OCI-LY7 (cell line): ENCODE results near the gene ARHGAP26. TPM values are rescaled to one million over a fixed set of nuclear protein-coding genes. Genes with fewer than 3 reads are reported as not detected.

ENCODE experiments used
- BruUV-seq: library from RNA; stranded (reverse); fragments of 400-500 nt; replicated peaks from 2 replicates; lab custom pipeline; 2021; lab: Mats Ljungman, UMichigan
- CTCF ChIA-PET: fragments of 300-600 bp; sonication (Branson Sonifier 250); formaldehyde crosslinking; loops from one replicate; lab custom pipeline; 2022; ENCODE audit warnings: antibody characterized with exemption; ENCODE audit not compliant: unreplicated experiment; lab: Charles Lee
- POLR2A ChIA-PET: fragments of 300-600 bp; sonication (Branson Sonifier 250); formaldehyde crosslinking; loops from one replicate; lab custom pipeline; 2022; ENCODE audit warnings: antibody characterized with exemption; lab: Charles Lee
- DNase-seq: peaks from one replicate; pipeline ENCODE4 v3.0.0-alpha.2; 2015; ENCODE audit warnings: low spot score
- H2AFZ ChIP-seq: fragments of 200-600 bp; sonication (generic), shearing (Covaris generic); 2 replicates; pipeline ENCODE4 v1.6.1; 2014; ENCODE audit warnings: mild to moderate bottlenecking, antibody characterized with exemption, low read length, moderate library complexity
- H3K27ac ChIP-seq: fragments of 200-600 bp; sonication (generic); 2 replicates; pipeline ENCODE4 v1.5.1; 2014; ENCODE audit warnings: mixed run types, low read depth, mild to moderate bottlenecking, moderate library complexity, low read length, inconsistent platforms; ENCODE audit not compliant: poor library complexity, severe bottlenecking
- H3K36me3 ChIP-seq: fragments of 200-600 bp; sonication (generic); 2 replicates; pipeline ENCODE4 v1.6.1; 2014; ENCODE audit warnings: mild to moderate bottlenecking, antibody characterized with exemption, low read length, moderate library complexity, mixed read lengths; ENCODE audit not compliant: insufficient read depth
- H3K4me1 ChIP-seq: fragments of 200-600 bp; sonication (generic); 2 replicates; pipeline ENCODE4 v1.5.1; 2014; ENCODE audit warnings: mild to moderate bottlenecking, low read length; ENCODE audit not compliant: insufficient read depth, poor library complexity, severe bottlenecking
- H3K4me2 ChIP-seq: fragments of 200-600 bp; sonication (generic); 2 replicates; pipeline ENCODE4 v1.6.1; 2014; ENCODE audit warnings: mild to moderate bottlenecking, low read length
- H3K4me3 ChIP-seq: fragments of 200-600 bp; sonication (generic); 2 replicates; pipeline ENCODE4 v1.5.1; 2014; ENCODE audit warnings: mild to moderate bottlenecking, low read depth, low read length; ENCODE audit not compliant: poor library complexity, severe bottlenecking
- H3K79me2 ChIP-seq: fragments of 200-600 bp; sonication (generic); 2 replicates; pipeline ENCODE4 v1.6.1; 2016; ENCODE audit warnings: low read depth, mild to moderate bottlenecking, low read length, moderate library complexity, mixed read lengths; ENCODE audit not compliant: insufficient read depth
- H3K9me2 ChIP-seq: fragments of 200-600 bp; sonication (generic); 2 replicates; pipeline ENCODE4 v1.6.1; 2016; ENCODE audit warnings: mild to moderate bottlenecking, low read length, mixed read lengths; ENCODE audit not compliant: insufficient read depth
- H3K9me3 ChIP-seq: fragments of 200-600 bp; sonication (generic); 2 replicates; pipeline ENCODE4 v1.6.1; 2014; ENCODE audit warnings: mild to moderate bottlenecking, mixed run types, low read length, mixed read lengths
- H4K20me1 ChIP-seq: fragments of 200-600 bp; sonication (generic); 2 replicates; pipeline ENCODE4 v1.6.1; 2014; ENCODE audit warnings: mild to moderate bottlenecking, antibody characterized with exemption, low read length, moderate library complexity, mixed read lengths; ENCODE audit not compliant: insufficient read depth
- EZH2phosphoT487 ChIP-seq: fragments of 200-600 bp; sonication (generic); IDR thresholded peaks from 2 replicates; pipeline ENCODE4 v1.6.1; 2018; ENCODE audit warnings: low read depth, borderline replicate concordance, mild to moderate bottlenecking, mixed run types, antibody characterized with exemption, low read length, moderate library complexity, mixed read lengths
- intact Hi-C: fragments of 100-400 bp; cut with micrococcal nuclease; formaldehyde crosslinking; loops from one replicate; pipeline ENCODE4 v1.10.0; 2022; ENCODE audit not compliant: unreplicated experiment
- total RNA-seq, 2 experiments: library from RNA; depleted of rRNA in 1 of 2; stranded (reverse); fragments of >200 nt in 1 of 2; shearing (Covaris generic) in 1 of 2; gene quantifications; 2 replicates each; pipeline ENCODE4 v1.2.3, GENCODE V29; 2014 to 2022
- TF ChIP-seq, protein P1 (sequence below): fragments of 200-600 bp; sonication (generic); conservative IDR thresholded peaks from 2 replicates; pipeline ENCODE4 v1.5.1; 2014; ENCODE audit warnings: mild to moderate bottlenecking, antibody characterized with exemption, low read length, moderate library complexity, mixed read lengths

Gene ARHGAP26
- total RNA-seq, 2 experiments from 2014 or later, result 7.0 to 19.1 TPM

DNA sequence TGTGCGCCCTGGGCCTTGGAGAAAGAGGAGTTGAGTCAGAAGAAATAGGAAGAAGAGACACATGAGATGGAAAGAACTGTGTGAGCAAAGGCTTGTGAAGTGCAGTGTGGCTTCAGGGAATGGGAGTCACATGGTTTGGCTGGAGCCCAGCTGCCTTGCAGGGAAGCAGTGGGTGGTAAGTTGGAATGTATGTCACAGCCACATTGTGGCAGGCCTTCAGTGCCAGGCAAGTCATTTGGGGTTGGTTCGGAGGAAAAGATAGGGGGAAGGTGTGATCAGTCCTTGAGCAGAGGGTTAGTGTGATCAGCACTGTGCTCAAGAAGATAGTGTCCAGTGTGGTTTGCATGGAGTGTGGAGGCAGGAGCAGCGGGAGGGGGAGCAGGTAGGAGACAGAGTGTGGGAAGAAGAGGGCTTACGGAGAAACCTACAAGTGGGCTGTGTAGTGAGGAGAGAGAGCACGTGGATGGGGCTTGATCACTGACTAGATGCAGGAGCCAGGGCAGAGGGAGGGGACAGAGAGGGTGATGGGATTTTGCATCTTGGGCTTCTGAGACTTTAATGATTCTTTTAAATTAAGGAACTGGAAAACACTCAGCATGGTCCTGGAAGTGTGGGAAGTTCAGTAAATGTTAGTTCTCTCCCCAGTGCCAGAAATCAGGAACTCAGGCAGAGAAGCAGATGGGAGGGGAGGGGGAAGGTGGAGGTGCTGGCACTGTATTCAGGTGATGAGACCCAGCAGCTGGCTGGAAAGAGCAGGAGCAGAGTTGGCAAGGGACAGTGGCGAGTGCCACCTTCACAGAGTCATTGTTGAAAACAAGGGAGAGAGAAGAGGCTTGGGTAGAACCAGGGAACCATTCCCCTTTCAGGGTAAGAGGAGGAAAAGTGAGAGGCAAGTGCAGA is 46.6 kb downstream of the ARHGAP26 start:
- no peaks in the 10 kb centered on the region for H3K4me1 ChIP-seq
- BruUV-seq, result no TSS peak
- no peak overlapping the region for H2AFZ ChIP-seq
- H3K27ac ChIP-seq, result no peak overlapping the region
- H3K36me3 ChIP-seq, result no peaks in the 10 kb centered on the region
- POLR2A ChIA-PET, result no interaction called here
- no peak overlapping the region for H3K4me3 ChIP-seq
- H3K79me2 ChIP-seq, result no peaks in the 10 kb centered on the region
- TF ChIP-seq, protein P1, sequence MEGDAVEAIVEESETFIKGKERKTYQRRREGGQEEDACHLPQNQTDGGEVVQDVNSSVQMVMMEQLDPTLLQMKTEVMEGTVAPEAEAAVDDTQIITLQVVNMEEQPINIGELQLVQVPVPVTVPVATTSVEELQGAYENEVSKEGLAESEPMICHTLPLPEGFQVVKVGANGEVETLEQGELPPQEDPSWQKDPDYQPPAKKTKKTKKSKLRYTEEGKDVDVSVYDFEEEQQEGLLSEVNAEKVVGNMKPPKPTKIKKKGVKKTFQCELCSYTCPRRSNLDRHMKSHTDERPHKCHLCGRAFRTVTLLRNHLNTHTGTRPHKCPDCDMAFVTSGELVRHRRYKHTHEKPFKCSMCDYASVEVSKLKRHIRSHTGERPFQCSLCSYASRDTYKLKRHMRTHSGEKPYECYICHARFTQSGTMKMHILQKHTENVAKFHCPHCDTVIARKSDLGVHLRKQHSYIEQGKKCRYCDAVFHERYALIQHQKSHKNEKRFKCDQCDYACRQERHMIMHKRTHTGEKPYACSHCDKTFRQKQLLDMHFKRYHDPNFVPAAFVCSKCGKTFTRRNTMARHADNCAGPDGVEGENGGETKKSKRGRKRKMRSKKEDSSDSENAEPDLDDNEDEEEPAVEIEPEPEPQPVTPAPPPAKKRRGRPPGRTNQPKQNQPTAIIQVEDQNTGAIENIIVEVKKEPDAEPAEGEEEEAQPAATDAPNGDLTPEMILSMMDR, result no peak
- TF ChIP-seq EZH2phosphoT487, result no peak
- H4K20me1 ChIP-seq, result no peaks in the 10 kb centered on the region
- intact Hi-C loops, result no loop called here
- DNase-seq, result no peak
- no peaks in the 10 kb centered on the region for H3K9me2 ChIP-seq
- no peaks in the 10 kb centered on the region for H3K9me3 ChIP-seq
- H3K4me2 ChIP-seq, result no peak overlapping the region
- CTCF ChIA-PET, result no interaction called here

DNA sequence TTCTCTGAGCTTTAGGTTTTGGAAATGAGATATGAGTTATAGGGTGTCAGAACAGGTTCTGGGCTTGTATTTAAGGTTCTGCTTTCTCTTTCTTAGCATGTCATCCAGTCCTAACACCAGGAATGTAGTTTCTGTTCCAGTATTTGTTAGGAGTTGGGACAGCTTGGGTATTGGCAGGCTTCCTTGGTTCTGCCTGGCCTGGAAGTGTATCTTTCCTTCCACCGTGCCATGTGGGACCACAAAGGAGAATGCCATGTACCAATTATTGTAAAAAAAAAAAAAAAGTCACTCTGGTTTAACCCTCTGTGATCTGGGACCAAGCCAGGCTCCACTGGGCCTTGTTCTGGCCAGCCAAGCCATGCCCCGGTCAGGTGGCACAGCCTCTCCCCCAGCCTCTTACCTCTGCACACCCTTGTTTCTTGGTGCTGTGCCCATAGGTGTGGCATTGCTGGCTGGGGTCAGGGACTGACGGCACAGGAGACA is 47.8 kb downstream of the ARHGAP26 start:
- no peak overlapping the region for H3K27ac ChIP-seq
- no peaks in the 10 kb centered on the region for H4K20me1 ChIP-seq
- ChIA-PET POLR2A (interaction anchor here (0.7 to 1.0 kb wide), 2 partner anchors 12 to 68 kb away, joined by 3 read pairs; no protein-coding TSS in a partner anchor), CTCF (no interaction called here)
- intact Hi-C loops, result no loop called here
- H3K4me1 ChIP-seq, result no peaks in the 10 kb centered on the region
- H2AFZ ChIP-seq, result no peak overlapping the region
- H3K9me3 ChIP-seq, result no peaks in the 10 kb centered on the region
- no peak for TF ChIP-seq EZH2phosphoT487
- TF ChIP-seq, protein P1, result no peak
- H3K9me2 ChIP-seq, result no peaks in the 10 kb centered on the region
- H3K4me3 ChIP-seq, result no peak overlapping the region
- H3K36me3 ChIP-seq, result no peaks in the 10 kb centered on the region
- DNase-seq, result no peak
- no peaks in the 10 kb centered on the region for H3K79me2 ChIP-seq
- no peak overlapping the region for H3K4me2 ChIP-seq
- no TSS peak for BruUV-seq

DNA sequence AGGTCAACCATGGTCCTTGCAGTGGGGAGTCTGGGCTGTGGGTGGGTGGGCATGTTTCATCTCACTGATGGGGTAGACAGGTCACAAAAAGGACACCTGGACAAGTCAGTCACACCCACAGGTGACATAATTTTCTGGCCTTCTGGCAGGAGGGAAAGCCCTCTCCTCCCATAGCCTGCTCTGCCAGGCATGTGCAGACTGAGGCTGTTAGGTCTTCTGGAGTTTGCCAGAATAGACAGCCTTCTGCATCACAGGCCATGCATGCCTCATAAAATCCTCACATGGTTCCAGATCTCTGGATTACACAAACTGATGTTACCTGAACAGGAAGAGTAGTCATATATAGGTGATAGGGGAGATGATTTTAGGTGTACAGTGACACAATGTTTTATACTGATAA is 49.1 kb downstream of the ARHGAP26 start:
- ChIA-PET POLR2A (no interaction called here), CTCF (no interaction called here)
- H2AFZ ChIP-seq, result no peak overlapping the region
- H3K27ac ChIP-seq, result no peak overlapping the region
- TF ChIP-seq, protein P1, result no peak
- TF ChIP-seq EZH2phosphoT487, result no peak
- BruUV-seq, result no TSS peak
- no peaks in the 10 kb centered on the region for H3K36me3 ChIP-seq
- H3K9me3 ChIP-seq, result no peaks in the 10 kb centered on the region
- H3K9me2 ChIP-seq, result no peaks in the 10 kb centered on the region
- H3K4me2 ChIP-seq, result no peak overlapping the region
- no peak overlapping the region for H3K4me3 ChIP-seq
- H3K4me1 ChIP-seq, result no peaks in the 10 kb centered on the region
- no peaks in the 10 kb centered on the region for H4K20me1 ChIP-seq
- intact Hi-C loops, result no loop called here
- H3K79me2 ChIP-seq, result no peaks in the 10 kb centered on the region
- DNase-seq, result no peak
